Mucosa of descending colon (tissue), 3 donors: ENCODE measurements around the gene MAPK8IP2. TPM values are rescaled to one million over a fixed set of nuclear protein-coding genes. Genes with fewer than 3 reads are reported as not detected.
A peak's percentile ranks its signal among the peaks of the same experiment; 100 is the strongest.

ENCODE experiments used
- ATAC-seq: fragments of 200-7000 bp; cut with Tn5 transposase; one replicate; pipeline ENCODE4 v1.9.1; 2020; ENCODE audit warnings: mild to moderate bottlenecking, moderate library complexity
- DNase-seq, 3 donors: peaks; one replicate each; pipeline ENCODE4 v3.0.0-alpha.2; 2020
- H3K36me3 ChIP-seq: fragments of 200-600 bp; one replicate; pipeline ENCODE4 v1.8.0; 2021; ENCODE audit warnings: low read depth, mild to moderate bottlenecking
- H3K4me1 ChIP-seq: fragments of 200-600 bp; one replicate; pipeline ENCODE4 v1.8.0; 2021; ENCODE audit warnings: low read depth, mild to moderate bottlenecking
- H3K4me3 ChIP-seq: fragments of 200-600 bp; one replicate; pipeline ENCODE4 v1.8.0; 2021; ENCODE audit warnings: mild to moderate bottlenecking
- H3K9me3 ChIP-seq: fragments of 200-600 bp; one replicate; pipeline ENCODE4 v1.8.0; 2021; ENCODE audit warnings: mild to moderate bottlenecking
- intact Hi-C, 2 donors: fragments of 100-400 bp; cut with DNase I in 1 of 2; cut with micrococcal nuclease in 1 of 2; formaldehyde crosslinking; loops; one replicate each; pipeline versions ENCODE4 v1.11.0 to v1.11.1; 2022; cut with DNase I, micrococcal nuclease
- total RNA-seq, 3 donors: library from RNA; stranded (reverse); fragmentation: NEBNext Ultra II Directional in 2 of 3; extraction: Animal tissue kit (Norgen Biotek cat#: 25700) in 2 of 3; gene quantifications; one replicate each; pipeline versions ENCODE4 v1.2.1 to v1.2.4, GENCODE V29; 2021 to 2023
- TF ChIP-seq, protein P1 (sequence below): fragments of 200-600 bp; IDR thresholded peaks from one replicate; pipeline ENCODE4 v1.8.0; 2022; ENCODE audit warnings: antibody characterized with exemption, mild to moderate bottlenecking
- donor health status: DM: no; HTN: no; CAD: no; lungs with moderate emphysema.
- donor health status: DM: no; HTN: no; CAD: no.
- donor health status: DM: no; HTN: yes; CAD: no.

Gene MAPK8IP2
- total RNA-seq, 3 donors from 2014 or later: 0.63 to 4.2 (median 0.64) TPM

DNA sequence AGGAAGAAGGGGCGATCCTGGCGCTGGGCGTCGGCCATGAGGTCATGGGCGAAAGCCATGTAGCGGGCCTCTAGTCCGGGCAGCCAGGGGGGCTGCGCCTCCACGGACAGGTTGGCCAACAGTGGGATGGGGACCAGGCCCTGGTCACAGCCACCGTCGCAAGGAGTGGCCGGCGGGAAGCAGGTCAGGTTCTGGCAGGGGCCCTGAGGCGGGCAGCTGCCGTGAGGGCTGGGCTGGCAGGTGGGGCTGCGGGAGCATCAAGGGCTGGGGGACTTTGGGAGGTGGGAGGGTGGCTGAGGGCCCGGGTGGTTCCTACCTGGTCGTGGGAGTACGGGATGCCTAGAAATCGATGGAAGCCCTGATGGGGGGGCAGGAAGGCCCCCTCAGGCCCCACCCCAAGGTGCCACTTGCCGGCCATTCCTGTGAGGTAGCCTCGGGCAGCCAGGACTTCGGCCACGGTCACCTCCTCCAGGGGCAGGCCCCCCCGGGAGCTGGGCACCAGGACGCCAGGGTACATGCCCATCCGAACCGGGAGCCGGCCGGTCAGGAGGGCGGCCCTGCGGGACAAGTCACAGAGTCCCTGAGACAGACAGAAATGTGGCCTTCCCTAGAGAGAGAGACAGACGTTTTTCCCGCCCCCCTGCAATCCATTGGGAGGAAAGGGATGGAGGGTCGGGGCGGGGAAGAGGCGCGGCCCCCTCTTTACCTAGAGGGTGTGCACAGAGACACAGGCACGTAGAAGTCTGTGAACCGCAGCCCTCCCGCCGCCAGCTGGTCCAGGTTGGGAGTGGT is 26.5 kb downstream of the MAPK8IP2 start:
- H3K4me1 ChIP-seq: peaks cover 12% of the 10 kb centered on the region
- DNase-seq (peak in 2 of 3 donors; percentile 56 to 73), ATAC-seq (peak; percentile 2)
- H3K36me3 ChIP-seq: no peaks in the 10 kb centered on the region
- no peaks in the 10 kb centered on the region for H3K9me3 ChIP-seq
- intact Hi-C loops: no loop called here
- TF ChIP-seq, protein P1, sequence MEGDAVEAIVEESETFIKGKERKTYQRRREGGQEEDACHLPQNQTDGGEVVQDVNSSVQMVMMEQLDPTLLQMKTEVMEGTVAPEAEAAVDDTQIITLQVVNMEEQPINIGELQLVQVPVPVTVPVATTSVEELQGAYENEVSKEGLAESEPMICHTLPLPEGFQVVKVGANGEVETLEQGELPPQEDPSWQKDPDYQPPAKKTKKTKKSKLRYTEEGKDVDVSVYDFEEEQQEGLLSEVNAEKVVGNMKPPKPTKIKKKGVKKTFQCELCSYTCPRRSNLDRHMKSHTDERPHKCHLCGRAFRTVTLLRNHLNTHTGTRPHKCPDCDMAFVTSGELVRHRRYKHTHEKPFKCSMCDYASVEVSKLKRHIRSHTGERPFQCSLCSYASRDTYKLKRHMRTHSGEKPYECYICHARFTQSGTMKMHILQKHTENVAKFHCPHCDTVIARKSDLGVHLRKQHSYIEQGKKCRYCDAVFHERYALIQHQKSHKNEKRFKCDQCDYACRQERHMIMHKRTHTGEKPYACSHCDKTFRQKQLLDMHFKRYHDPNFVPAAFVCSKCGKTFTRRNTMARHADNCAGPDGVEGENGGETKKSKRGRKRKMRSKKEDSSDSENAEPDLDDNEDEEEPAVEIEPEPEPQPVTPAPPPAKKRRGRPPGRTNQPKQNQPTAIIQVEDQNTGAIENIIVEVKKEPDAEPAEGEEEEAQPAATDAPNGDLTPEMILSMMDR: no peak
- H3K4me3 ChIP-seq: peak overlapping the region; percentile 70

DNA sequence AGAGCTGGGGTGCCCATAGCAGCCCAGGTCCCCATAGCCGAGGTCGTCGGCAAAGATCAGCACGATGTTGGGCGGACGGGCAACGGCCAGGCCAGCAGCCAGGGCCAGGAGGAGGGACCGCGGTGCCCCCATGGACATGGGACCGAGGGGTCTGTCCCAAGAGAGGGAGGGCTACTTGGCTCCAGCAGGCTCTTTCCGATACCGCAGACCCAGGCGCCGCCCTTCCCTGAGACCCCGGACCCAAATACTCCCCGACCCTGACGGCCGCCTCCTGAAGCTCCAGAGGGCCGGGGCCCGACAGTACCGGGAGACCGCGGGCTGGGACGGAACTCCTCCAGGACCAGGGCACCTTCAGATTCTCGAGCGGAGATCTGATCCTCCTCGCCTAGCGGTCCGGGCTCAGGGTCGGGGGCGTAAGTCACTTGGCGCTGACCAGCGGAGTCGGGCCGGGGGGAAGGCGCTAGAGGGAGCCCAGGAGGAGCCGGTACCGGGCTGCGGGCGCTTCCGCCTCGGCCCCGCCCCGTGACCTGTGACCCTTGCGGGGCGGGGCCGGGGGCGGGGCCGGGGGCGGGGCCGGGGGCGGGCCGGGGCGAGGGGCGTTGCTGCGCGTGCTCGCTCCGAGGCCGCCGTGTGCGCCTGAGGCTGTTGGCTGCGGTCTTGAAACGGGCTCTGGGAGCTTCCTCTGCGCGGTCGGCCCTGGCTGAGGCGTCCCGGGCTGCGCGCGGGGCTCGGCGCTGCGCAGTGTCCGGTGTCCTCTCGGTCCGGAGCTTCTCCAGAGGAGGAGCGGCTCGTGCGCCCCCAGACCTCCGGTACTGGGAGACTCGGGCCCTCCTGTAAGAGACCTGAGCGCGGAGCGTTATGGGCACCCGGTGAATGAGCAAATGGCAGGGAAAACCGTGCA is 27.3 kb downstream of the MAPK8IP2 start, which contains the start of gene ARSA:
ARSA (minus strand) TSS at position 511 of the 901 bp plus-strand sequence; CDS start at position 138, 373 bp downstream.
- Histone ChIP-seq H3K9me3 (no peaks in the 10 kb centered on the region), H3K4me1 (peaks cover 12% of the 10 kb centered on the region), H3K4me3 (peak within 1 kb of the TSS; percentile 70), H3K36me3 (no peaks in the 10 kb centered on the region)
- DNase-seq (peak; percentile 83 to 90 (median 87)), ATAC-seq (peak; percentile 94)
- TF ChIP-seq, protein P1: peak; percentile 33
- intact Hi-C loops: no loop called here

DNA sequence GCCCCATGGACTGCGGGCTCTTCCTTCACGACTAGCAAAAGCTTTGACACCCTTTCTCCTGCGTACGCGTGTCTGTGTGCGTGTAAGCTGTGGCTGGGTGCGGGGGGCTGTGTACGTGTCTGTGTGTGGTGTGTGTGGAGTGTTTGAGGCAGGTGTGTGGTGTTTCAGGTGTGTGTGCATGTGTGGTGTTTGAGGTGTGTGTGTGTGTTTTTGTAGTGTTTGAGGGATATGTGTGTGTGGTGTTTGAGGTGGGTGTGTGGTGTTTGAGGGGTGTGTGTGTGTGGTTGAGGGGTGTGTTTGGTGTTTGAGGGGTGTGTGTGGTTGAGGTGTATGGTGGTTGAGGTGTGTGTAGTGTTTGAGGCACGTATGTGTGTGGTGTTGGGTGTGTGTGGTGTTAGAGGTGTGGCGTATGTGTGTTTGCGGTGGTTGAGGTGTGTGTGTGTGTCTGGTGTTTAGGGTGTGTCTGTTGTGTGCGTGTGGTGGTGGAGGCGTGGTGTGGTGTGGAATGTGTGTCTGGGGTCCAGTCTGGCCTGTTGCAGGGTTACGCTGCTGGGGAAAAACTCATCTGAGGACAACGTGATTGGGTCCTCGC is 28.0 kb downstream of the MAPK8IP2 start:
- Histone ChIP-seq H3K9me3 (no peaks in the 10 kb centered on the region), H3K4me1 (peaks cover 8% of the 10 kb centered on the region), H3K4me3 (peak overlapping the region; percentile 70), H3K36me3 (no peaks in the 10 kb centered on the region)
- TF ChIP-seq, protein P1: no peak
- intact Hi-C loops: no loop called here
- DNase-seq: no peak
- ATAC-seq: peak; percentile 24

DNA sequence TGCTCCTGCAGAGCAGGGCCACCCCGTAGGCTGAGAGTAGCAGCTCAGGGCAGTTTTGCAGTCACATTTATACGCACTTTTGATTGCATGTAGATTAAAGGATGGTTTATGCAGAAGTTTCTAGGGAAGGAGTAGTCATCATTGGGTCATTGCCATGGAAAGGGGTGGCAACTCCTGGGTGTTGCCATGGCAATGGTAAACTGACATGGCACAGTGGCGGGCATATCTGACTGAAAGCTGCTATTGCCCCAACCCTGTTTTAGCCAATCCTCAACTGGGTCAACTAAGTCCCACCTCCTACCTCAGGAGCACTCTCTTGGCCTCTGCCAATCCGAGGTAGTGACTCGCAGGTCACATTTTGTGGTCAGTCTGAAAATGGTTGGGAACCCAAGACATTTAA is 29.8 kb downstream of the MAPK8IP2 start:
- TF ChIP-seq, protein P1: no peak
- Histone ChIP-seq H3K4me3 (no peak overlapping the region), H3K36me3 (no peaks in the 10 kb centered on the region), H3K4me1 (peaks cover 8% of the 10 kb centered on the region), H3K9me3 (no peaks in the 10 kb centered on the region)
- DNase-seq (no peak), ATAC-seq (no peak)
- intact Hi-C loops: no loop called here

DNA sequence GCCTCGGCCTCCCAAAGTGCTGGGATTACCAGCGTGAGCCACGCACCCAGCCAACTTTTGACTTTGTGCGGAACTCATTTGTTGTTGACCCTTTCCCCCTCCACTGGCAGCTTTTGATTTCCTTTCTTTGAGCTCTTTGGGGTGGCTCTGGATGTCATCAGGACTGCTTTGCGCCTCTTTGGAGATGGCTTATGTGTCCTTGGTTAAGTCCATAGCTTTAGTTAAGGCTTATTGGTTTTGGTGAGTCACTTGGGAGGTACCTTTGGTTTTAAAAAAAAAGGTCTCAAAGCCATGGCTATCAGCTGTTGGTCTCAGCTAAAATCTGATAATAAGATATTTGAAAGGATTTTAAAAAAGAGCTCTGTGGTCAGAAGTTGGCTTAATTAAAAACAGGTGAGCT is 32.5 kb downstream of the MAPK8IP2 start:
- ATAC-seq (no peak), DNase-seq (no peak)
- Histone ChIP-seq H3K36me3 (no peaks in the 10 kb centered on the region), H3K4me1 (no peaks in the 10 kb centered on the region), H3K9me3 (no peaks in the 10 kb centered on the region), H3K4me3 (no peak overlapping the region)
- intact Hi-C loops: no loop called here
- TF ChIP-seq, protein P1: no peak
